ENCODE data around the gene MIOX. TPM values are rescaled to one million over a fixed set of nuclear protein-coding genes. Genes with fewer than 3 reads are reported as not detected.

MIOX gene
- total RNA-seq, 4 donors from 2014 or later = not detected

- no peak for TF ChIP-seq CTCF (IDR thresholded peaks at IDR 0.05; ENCODE audit: low read depth)
These were observed 40.5 kb downstream of the MIOX start for GRCh38 chr22:50526834-50527801.

- TF ChIP-seq CTCF (IDR thresholded peaks at IDR 0.05; ENCODE audit: low read depth) = no peak
These were observed 41.4 kb downstream of the MIOX start for GRCh38 chr22:50527921-50528681.

- no peak for TF ChIP-seq CTCF (IDR thresholded peaks at IDR 0.05; ENCODE audit: low read depth)
These were observed 42.2 kb downstream of the MIOX start for GRCh38 chr22:50528682-50529415.

- TF ChIP-seq CTCF (IDR thresholded peaks at IDR 0.05; ENCODE audit: low read depth) = no peak
These were observed 42.8 kb downstream of the MIOX start for GRCh38 chr22:50529416-50529896.

GRCh38 chr22:50529897-50530579 is 43.4 kb downstream of the MIOX start, which contains the start of gene TYMP:
TSS of gene TYMP (minus strand) at chr22:50530012. CDS start at chr22:50529709, 303 bp downstream.
- no peak for TF ChIP-seq CTCF (IDR thresholded peaks at IDR 0.05; ENCODE audit: low read depth)

- TF ChIP-seq CTCF (IDR thresholded peaks at IDR 0.05; ENCODE audit: low read depth) = no peak
These were observed 43.9 kb downstream of the MIOX start for GRCh38 chr22:50530580-50530876.
